GM12864 (cell line): Measurements from ENCODE around the gene LINGO1.

Experiments
- DNase-seq: peaks from one replicate; pipeline ENCODE4 v3.0.0-alpha.2; 2011; ENCODE audit warnings: low read depth
- H3K4me3 ChIP-seq: 2 replicates; pipeline ENCODE4 v1.5.1; 2011; ENCODE audit warnings: mild to moderate bottlenecking, low read depth, low read length, control low read depth
- TF ChIP-seq, protein P1 (sequence below): IDR thresholded peaks from 2 replicates; pipeline ENCODE4 v1.5.1; 2011; ENCODE audit warnings: low read depth, mild to moderate bottlenecking, moderate library complexity, low read length, control low read depth, inconsistent platforms; ENCODE audit errors: missing control alignments

Gene LINGO1

DNA sequence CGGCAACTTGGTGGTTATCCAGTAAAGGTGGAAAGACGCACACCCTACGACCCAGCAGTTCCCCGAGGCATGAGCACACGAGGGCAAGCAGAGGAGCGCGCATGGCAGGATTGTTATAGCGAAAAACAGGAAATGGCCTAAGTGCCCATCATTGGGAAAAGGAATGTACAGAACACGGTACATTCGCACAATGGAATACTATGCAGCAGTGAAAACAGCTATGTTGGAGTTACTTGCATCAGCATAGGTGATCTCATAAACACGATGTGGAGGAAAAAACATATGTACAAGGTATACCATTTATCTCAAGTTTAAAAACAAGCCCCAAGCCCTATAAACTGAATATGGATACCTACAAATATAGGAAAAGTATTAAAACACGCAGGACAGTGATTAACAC is 6.7 kb upstream of the LINGO1 start:
- DNase-seq, result no peak
- TF ChIP-seq, protein P1, sequence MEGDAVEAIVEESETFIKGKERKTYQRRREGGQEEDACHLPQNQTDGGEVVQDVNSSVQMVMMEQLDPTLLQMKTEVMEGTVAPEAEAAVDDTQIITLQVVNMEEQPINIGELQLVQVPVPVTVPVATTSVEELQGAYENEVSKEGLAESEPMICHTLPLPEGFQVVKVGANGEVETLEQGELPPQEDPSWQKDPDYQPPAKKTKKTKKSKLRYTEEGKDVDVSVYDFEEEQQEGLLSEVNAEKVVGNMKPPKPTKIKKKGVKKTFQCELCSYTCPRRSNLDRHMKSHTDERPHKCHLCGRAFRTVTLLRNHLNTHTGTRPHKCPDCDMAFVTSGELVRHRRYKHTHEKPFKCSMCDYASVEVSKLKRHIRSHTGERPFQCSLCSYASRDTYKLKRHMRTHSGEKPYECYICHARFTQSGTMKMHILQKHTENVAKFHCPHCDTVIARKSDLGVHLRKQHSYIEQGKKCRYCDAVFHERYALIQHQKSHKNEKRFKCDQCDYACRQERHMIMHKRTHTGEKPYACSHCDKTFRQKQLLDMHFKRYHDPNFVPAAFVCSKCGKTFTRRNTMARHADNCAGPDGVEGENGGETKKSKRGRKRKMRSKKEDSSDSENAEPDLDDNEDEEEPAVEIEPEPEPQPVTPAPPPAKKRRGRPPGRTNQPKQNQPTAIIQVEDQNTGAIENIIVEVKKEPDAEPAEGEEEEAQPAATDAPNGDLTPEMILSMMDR, result no peak
- H3K4me3 ChIP-seq, result no peak overlapping the region

DNA sequence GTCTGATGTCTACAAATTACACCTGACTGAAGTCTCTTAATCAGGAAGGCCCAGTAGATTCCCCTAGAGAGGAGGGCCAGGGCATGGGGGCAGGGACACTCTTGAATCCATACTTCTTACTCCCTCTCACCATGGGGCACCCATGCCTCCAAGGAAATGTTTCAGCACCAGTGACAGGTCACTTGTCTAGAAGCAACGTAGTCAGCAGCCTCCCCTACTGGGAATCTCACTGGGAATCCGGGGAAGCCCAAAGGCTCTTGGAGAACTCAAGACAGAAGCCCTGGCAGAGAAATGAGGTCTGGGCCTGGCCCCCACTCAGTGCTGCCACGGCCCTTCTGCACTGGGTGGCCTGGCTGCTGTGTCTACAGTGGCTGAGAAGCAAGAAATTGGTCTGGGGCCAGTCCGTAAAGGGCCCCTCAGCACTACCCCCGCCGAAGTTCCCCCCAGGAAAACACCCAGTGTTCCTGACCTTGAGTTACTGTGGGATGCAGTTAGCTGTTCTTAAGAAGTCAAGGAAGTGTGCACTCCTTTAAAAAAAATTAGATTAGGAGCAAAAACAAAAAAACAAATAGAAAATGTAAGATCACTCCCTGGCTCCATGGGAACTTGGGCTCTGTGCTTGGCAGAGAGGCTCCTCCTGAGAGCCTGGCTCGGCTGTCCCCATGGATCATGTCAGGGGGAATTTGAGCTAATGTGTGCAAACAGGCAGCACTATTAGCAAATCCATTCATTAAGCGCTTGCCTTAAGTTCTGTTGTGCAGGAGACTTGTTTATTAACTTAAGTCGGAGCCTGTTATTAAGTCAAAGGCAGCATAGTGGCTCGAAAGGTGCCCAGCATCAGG is 5.4 kb upstream of the LINGO1 start:
- H3K4me3 ChIP-seq, result no peak overlapping the region
- no peak for DNase-seq
- TF ChIP-seq, protein P1, result no peak

DNA sequence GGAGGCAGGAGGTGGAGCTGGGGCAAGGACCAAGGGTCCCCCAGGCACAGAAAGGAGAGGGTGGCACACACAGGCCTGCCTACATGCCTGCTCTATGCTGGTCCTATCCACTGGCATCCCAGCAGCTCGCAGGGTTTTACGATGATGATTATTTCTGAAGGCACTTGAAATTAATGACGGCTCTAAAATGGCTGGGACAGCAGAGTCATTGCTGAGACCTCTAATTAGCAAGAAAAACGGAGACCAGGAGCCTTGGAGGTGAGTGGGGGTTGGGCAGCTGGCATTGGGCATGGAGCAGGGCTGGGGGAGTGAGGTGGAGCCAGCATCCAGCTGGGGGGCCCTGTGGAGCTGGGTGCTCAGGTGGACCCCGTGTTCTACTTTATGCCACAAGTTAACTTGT is 3.5 kb upstream of the LINGO1 start:
- H3K4me3 ChIP-seq, result no peak overlapping the region
- DNase-seq, result no peak
- TF ChIP-seq, protein P1, result no peak

DNA sequence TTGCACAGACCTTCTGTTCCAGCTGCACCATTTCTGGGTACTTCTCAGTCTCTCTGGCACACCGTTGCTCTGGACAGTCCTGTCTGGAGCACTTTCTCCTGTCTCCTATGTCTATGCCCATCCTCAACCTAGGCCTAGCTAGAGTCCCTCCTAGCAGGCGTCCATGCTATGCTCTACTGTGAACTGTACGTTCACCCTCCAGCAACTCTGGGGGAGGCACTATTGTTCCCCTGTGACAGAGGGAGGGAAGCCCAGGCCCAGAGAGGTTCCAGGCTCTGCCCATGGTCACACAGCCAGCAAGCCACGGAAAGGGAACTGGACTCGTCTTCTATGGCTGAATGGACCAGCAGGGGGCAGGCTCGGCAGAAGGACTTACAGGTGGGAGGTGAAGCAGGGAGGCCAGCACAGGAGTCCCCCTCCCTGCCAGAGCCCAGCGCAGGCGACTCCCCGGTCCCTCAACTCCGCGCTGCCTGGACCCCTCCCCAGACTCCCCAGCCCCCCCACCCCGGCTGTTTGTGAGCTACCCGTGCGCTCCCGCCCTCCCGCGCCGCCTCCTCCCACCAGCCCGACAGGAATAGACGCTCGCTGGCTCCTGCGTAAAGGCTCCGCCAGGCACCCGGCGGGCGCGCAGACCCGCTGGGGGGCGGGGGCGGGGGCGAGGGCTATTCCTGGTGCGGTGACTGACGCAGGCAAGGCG is 1.7 kb upstream of the LINGO1 start:
- H3K4me3 ChIP-seq, result no peak overlapping the region
- DNase-seq, result peak; percentile 18
- TF ChIP-seq, protein P1, result peak; percentile 82

DNA sequence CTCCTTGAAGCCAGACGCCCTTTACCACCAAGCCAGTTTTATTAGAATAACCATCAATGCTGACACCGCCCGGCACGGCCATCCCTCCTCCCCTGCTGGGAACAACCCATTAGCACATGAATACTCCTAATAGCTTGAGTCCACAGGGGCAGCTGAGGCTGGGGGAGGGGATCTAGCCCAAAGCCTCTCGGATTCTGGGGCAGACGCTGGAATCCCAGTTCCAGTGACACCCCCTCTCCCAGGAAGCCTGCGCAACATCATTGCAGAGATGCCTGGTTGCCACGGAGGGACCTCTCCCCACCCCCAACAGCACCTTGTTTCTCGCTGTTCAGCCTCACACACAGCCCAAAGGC is 1.2 kb upstream of the LINGO1 start:
- TF ChIP-seq, protein P1, result no peak
- H3K4me3 ChIP-seq, result no peak overlapping the region

DNA sequence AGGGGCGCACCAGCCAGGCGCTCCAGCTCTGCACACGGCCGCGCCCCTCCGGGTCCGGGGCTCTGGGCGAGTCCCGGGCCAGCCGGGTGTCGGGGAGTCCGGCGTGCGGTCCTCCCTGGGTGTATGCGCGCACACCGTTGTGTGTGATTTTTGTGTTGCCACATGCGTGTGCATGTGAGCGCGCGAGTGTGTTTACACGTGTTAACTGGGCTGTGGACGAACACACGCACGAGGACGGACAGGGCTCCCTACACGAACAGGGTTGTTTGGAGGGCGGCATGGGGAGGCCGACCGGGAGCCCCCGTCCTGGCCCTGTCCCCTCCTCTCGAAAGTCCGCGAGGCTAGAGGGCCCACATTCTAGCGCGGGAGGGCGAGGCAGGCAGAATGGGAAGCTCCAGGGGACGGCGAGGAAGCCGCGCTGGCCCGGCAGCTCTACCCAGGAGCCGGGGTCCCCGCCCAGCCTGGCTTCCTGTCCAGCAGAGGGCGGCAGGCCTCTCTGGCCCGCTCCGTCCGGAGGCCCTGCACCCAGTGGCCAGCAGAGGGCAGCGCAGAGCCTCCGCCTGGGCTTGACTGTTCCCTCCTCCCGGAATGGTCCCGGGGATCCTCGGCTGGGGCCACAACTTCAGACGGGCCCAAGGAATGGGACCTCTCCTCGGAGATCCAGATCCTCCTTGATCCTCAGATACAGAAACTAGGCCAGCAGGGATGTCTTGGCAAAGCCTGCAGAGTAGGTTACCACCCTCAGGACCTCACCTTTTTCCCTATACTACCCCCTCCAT is 611 bp upstream of the LINGO1 start:
- H3K4me3 ChIP-seq, result peak overlapping the region; percentile 10; the same call in 1 of the 2 replicates
- peak; percentile 16 for DNase-seq
- TF ChIP-seq, protein P1, result peak; percentile 100

More for the DNA sequence above, 1.2 kb upstream of the LINGO1 start:
- no peak for DNase-seq
